ENCODE data around the gene SLC39A7.
A peak's percentile ranks its signal among the peaks of the same experiment; 100 is the strongest.

The SLC39A7 gene

GRCh38 chr6:33200219-33201146 is at the start of gene SLC39A7, which contains the start of gene RXRB:
SLC39A7 (plus strand) TSS chr6:33200867; CDS start chr6:33201246, 379 bp downstream.
RXRB (minus strand) TSS chr6:33200665; CDS start chr6:33200476, 189 bp downstream.
- peak; percentile 98 for DNase-seq (ENCODE audit: low spot score)

GRCh38 chr6:33151050-33151449 is 49.6 kb upstream of the SLC39A7 start:
- DNase-seq (ENCODE audit: low spot score): no peak

GRCh38 chr6:33154349-33154748 is 46.3 kb upstream of the SLC39A7 start:
- DNase-seq (ENCODE audit: low spot score): no peak

GRCh38 chr6:33156561-33156960 is 44.1 kb upstream of the SLC39A7 start:
- no peak for DNase-seq (ENCODE audit: low spot score)

GRCh38 chr6:33156964-33157363 is 43.7 kb upstream of the SLC39A7 start:
- no peak for DNase-seq (ENCODE audit: low spot score)

- DNase-seq (ENCODE audit: low spot score): no peak
Observed at GRCh38 chr6:33160096-33160495, 40.6 kb upstream of the SLC39A7 start.

GRCh38 chr6:33160728-33161344 is 39.8 kb upstream of the SLC39A7 start:
- DNase-seq (ENCODE audit: low spot score): no peak

GRCh38 chr6:33161354-33162331 is 39.0 kb upstream of the SLC39A7 start:
- peak; percentile 87 for DNase-seq (ENCODE audit: low spot score)

- DNase-seq (ENCODE audit: low spot score): no peak
Observed at GRCh38 chr6:33163540-33163939, 37.1 kb upstream of the SLC39A7 start.

- no peak for DNase-seq (ENCODE audit: low spot score)
Observed at GRCh38 chr6:33164176-33164575, 36.5 kb upstream of the SLC39A7 start.

- no peak for DNase-seq (ENCODE audit: low spot score)
Observed at GRCh38 chr6:33164665-33165373, 35.8 kb upstream of the SLC39A7 start.

- DNase-seq (ENCODE audit: low spot score): no peak
Observed at GRCh38 chr6:33165581-33166258, 34.9 kb upstream of the SLC39A7 start.

- peak; percentile 50 for DNase-seq (ENCODE audit: low spot score)
Observed at GRCh38 chr6:33166363-33166762, 34.3 kb upstream of the SLC39A7 start.

- peak; percentile 49 for DNase-seq (ENCODE audit: low spot score)
Observed at GRCh38 chr6:33166811-33167210, 33.9 kb upstream of the SLC39A7 start.

- DNase-seq (ENCODE audit: low spot score): peak; percentile 58
Observed at GRCh38 chr6:33167374-33168283, 33.0 kb upstream of the SLC39A7 start.

- DNase-seq (ENCODE audit: low spot score): no peak
Observed at GRCh38 chr6:33168284-33168601, 32.4 kb upstream of the SLC39A7 start.

GRCh38 chr6:33168639-33169038 is 32.0 kb upstream of the SLC39A7 start:
- DNase-seq (ENCODE audit: low spot score): peak; percentile 62

- peak; percentile 54 for DNase-seq (ENCODE audit: low spot score)
Observed at GRCh38 chr6:33169291-33170175, 31.1 kb upstream of the SLC39A7 start.
